OCI-M1 (cell line): ENCODE results near the gene YWHAG.
"Not testable (repeated sequence)": the region's sequence is repeated elsewhere in the genome, so short reads cannot be mapped to it uniquely, and the experiment has no call there.

Source experiments
- DNase-seq: peaks from one replicate; lab custom pipeline; 2025; lab: John Stamatoyannopoulos, UW

YWHAG gene

GRCh38 chr7:76294344-76295024, 64.3 kb downstream of the YWHAG start:
- peak; percentile 60 for DNase-seq

- DNase-seq = no peak
Observed at GRCh38 chr7:76293407-76293901, 65.3 kb downstream of the YWHAG start.

- DNase-seq = not testable (repeated sequence)
Observed at GRCh38 chr7:76292911-76293310, 65.9 kb downstream of the YWHAG start.

GRCh38 chr7:76292213-76292573, 66.6 kb downstream of the YWHAG start:
- peak; percentile 63 for DNase-seq

- DNase-seq = peak; percentile 95
Observed at GRCh38 chr7:76291351-76292212, 67.2 kb downstream of the YWHAG start.

GRCh38 chr7:76290847-76291350, 67.9 kb downstream of the YWHAG start:
- not testable (repeated sequence) for DNase-seq

- DNase-seq = no peak
Observed at GRCh38 chr7:76286842-76287403, 71.9 kb downstream of the YWHAG start.

GRCh38 chr7:76285604-76286374, 73.0 kb downstream of the YWHAG start:
- no peak for DNase-seq

GRCh38 chr7:76283254-76284159, 75.3 kb downstream of the YWHAG start:
- DNase-seq = no peak

GRCh38 chr7:76282344-76283253, 76.2 kb downstream of the YWHAG start:
- no peak for DNase-seq

- DNase-seq = no peak
Observed at GRCh38 chr7:76281706-76282343, 77.0 kb downstream of the YWHAG start.

GRCh38 chr7:76281006-76281705, 77.6 kb downstream of the YWHAG start:
- DNase-seq = no peak

GRCh38 chr7:76280408-76280807, 78.4 kb downstream of the YWHAG start:
- DNase-seq = no peak

- no peak for DNase-seq
Observed at GRCh38 chr7:76278540-76278939, 80.3 kb downstream of the YWHAG start.
